HepG2 (cell line): ENCODE data around the gene FNDC3B. TPM values are rescaled to one million over a fixed set of nuclear protein-coding genes. Genes with fewer than 3 reads are reported as not detected.
A peak's percentile ranks its signal among the peaks of the same experiment; 100 is the strongest.

Source experiments
- ATF1 ChIP-seq: IDR thresholded peaks from 2 replicates; pipeline ENCODE4 v1.6.1; 2016; ENCODE audit warnings: mild to moderate bottlenecking, control low read depth
- NCOA1 ChIP-seq: sonication (generic); formaldehyde crosslinking; IDR thresholded peaks from 2 replicates; pipeline ENCODE4 v1.9.0; 2021; ENCODE audit warnings: missing genetic modification reagents
- NCOA5 ChIP-seq: sonication (generic); formaldehyde crosslinking; IDR thresholded peaks from 2 replicates; pipeline ENCODE4 v1.4.0; 2020; ENCODE audit warnings: missing genetic modification reagents
- NPAS2 ChIP-seq: sonication (generic); formaldehyde crosslinking; IDR thresholded peaks from 2 replicates; pipeline ENCODE4 v1.8.0; 2022; ENCODE audit warnings: mild to moderate bottlenecking, missing genetic modification reagents, borderline replicate concordance
- POLR2G ChIP-seq: fragments of 200-400 bp; formaldehyde crosslinking; IDR thresholded peaks from 2 replicates; pipeline ENCODE4 v1.6.1; 2018; ENCODE audit warnings: mild to moderate bottlenecking, low read depth, low read length, moderate library complexity
- SP140L ChIP-seq: sonication (generic); formaldehyde crosslinking; IDR thresholded peaks from 2 replicates; pipeline ENCODE4 v1.4.0; 2020; ENCODE audit warnings: missing genetic modification reagents, borderline replicate concordance
- SSRP1 ChIP-seq: IDR thresholded peaks from 2 replicates; pipeline ENCODE4 v1.6.1; 2016; ENCODE audit warnings: control low read depth
- TRAFD1 ChIP-seq: sonication (generic); formaldehyde crosslinking; IDR thresholded peaks from 2 replicates; pipeline ENCODE4 v1.5.1; 2020; ENCODE audit warnings: missing genetic modification reagents, mild to moderate bottlenecking, borderline replicate concordance
- ZC3H13 ChIP-seq: sonication (generic); formaldehyde crosslinking; IDR thresholded peaks from 2 replicates; pipeline ENCODE4 v1.8.1; 2023; ENCODE audit warnings: mild to moderate bottlenecking, missing genetic modification reagents, moderate library complexity
- ZNF138 ChIP-seq: sonication (generic); formaldehyde crosslinking; IDR thresholded peaks from 2 replicates; pipeline ENCODE4 v1.5.0; 2020; ENCODE audit warnings: mild to moderate bottlenecking, low read depth, missing genetic modification reagents
- ZNF232 ChIP-seq: sonication (generic); formaldehyde crosslinking; IDR thresholded peaks from 2 replicates; pipeline ENCODE4 v1.4.0; 2020; ENCODE audit warnings: missing genetic modification reagents, borderline replicate concordance
- ZNF431 ChIP-seq: sonication (generic); formaldehyde crosslinking; IDR thresholded peaks from 2 replicates; pipeline ENCODE4 v1.9.0; 2022; ENCODE audit warnings: missing genetic modification reagents, low read depth, mild to moderate bottlenecking, borderline replicate concordance
- ZNF546 ChIP-seq: sonication (generic); formaldehyde crosslinking; conservative IDR thresholded peaks from 2 replicates; pipeline ENCODE4 v1.8.1; 2023; ENCODE audit warnings: mild to moderate bottlenecking, missing genetic modification reagents
- ZNF724P ChIP-seq: sonication (generic); formaldehyde crosslinking; IDR thresholded peaks from 2 replicates; pipeline ENCODE4 v1.8.0; 2022; ENCODE audit warnings: missing genetic modification reagents, borderline replicate concordance
- polyA plus RNA-seq, 8 experiments: library from polyadenylated mRNA; depleted of rRNA in 3 of 8; stranded (reverse) in 7 of 8; unstranded in 1 of 8; fragments of >200 nt; fragmentation: Illumina TruSeq in 4 of 8; extraction: Trizol in 4 of 8; gene quantifications; 2 replicates each; pipeline versions ENCODE4 v1.2.1 to v1.2.3, GENCODE V29; 2011 to 2016; ENCODE audit warnings: low read depth in 4 of 8, missing spikeins in 1 of 8, mixed read lengths in 1 of 8; ENCODE audit not compliant: insufficient read depth in 1 of 8
- total RNA-seq, 5 experiments: library from RNA; depleted of rRNA; stranded (reverse); fragments of >200 nt; fragmentation: Illumina TruSeq; extraction: Trizol; gene quantifications; 2 replicates each; pipeline ENCODE4 v1.2.3, GENCODE V29; 2016; ENCODE audit warnings: low read depth in 1 of 5

The FNDC3B gene
- total and polyA plus RNA-seq, 2 of the 13 experiments (the other 11 are each of a cell fraction or from before 2014, with no cell fraction given): 74.8 to 103 TPM

GRCh38 chr3:172404237-172404962, 365.0 kb downstream of the FNDC3B start (continued):
- TF ChIP-seq NCOA5 (CRISPR knock-in tag) (0 out of 2 replicates have a peak, but pooled peaks have one; percentile 24), ZNF431 (CRISPR knock-in tag) (no peak), ZNF138 (no peak), ZNF724P (CRISPR knock-in tag) (0 out of 2 replicates have a peak, but pooled peaks have one; percentile 25), ZC3H13 (CRISPR knock-in tag) (peak; percentile 42; the same call in 1 of the 2 replicates), SP140L (no peak), POLR2G (peak; percentile 53), NCOA1 (CRISPR knock-in tag) (no peak), TRAFD1 (CRISPR knock-in tag) (no peak), SSRP1 (CRISPR knock-in tag) (peak; percentile 83; the same call in 1 of the 2 replicates), NPAS2 (CRISPR knock-in tag) (0 out of 2 replicates have a peak, but pooled peaks have one; percentile 45), ZNF546 (no peak), ZNF232 (no peak), ATF1 (CRISPR knock-in tag) (no peak)
- TF ChIP-seq, all 625 proteins: peak for 10
